Measurements from ENCODE around the gene TMEM156.
"Not testable (repeated sequence)": the region's sequence is repeated elsewhere in the genome, so short reads cannot be mapped to it uniquely, and the experiment has no call there.

TMEM156 gene

DNA sequence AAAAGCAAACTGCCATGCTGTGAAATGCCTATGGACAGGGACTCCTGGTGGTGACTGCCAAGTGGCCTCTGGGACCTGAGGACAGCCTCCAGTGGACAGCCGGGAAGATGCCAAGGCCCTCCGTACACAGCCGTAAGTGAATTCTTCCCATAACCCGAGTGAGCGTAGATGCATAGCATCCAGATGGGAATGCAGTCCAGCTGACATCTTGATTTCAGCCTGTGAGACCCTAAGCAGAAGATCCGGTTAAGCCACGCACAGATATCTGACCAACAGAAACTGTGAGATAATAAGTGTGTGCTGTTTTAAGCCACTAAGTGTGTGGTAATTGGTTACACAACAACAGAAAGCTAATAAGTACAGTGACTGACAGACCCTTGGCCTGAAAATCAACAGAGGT lies 55.9 kb downstream of the TMEM156 start:
- no peak overlapping the region for H3K27ac ChIP-seq (ENCODE audit: low read length)
- H3K4me1 ChIP-seq (ENCODE audit: control insufficient read depth, low read depth, low read length) = no peaks in the 10 kb centered on the region
- no peaks in the 10 kb centered on the region for H3K9me3 ChIP-seq (ENCODE audit: control insufficient read depth, low read depth, low read length)
- no peaks in the 10 kb centered on the region for H3K36me3 ChIP-seq (ENCODE audit: control insufficient read depth, low read depth, low read length)
- H3K4me3 ChIP-seq (ENCODE audit: low read length) = no peak overlapping the region
- no peaks in the 10 kb centered on the region for H3K27me3 ChIP-seq (ENCODE audit: control insufficient read depth, insufficient read depth, low read length)
- H3K9ac ChIP-seq (ENCODE audit: low read length) = no peak overlapping the region

DNA sequence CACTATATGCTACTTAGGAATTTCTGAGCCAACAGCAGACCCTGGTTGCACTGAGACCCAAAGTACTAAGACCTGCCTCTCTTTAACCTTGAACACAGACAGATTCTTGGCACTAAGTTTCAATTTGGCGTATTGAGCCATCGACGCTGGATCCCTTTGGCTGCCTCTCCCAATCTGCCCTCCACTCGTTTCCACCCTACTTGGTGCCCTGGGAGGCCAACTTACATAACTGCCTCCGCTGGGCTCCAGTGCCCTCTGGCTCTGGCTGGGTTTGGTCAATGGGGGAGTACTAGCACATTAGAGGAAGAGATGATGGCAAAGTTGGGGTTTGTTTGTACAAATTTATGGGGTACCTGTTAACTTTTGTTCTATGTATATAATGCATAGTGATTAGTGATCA lies 63.5 kb downstream of the TMEM156 start:
- Histone ChIP-seq H3K27ac (ENCODE audit: low read length) (no peak overlapping the region), H3K9me3 (ENCODE audit: control insufficient read depth, low read depth, low read length) (no peaks in the 10 kb centered on the region), H3K36me3 (ENCODE audit: control insufficient read depth, low read depth, low read length) (no peaks in the 10 kb centered on the region), H3K4me3 (ENCODE audit: low read length) (no peak overlapping the region), H3K9ac (ENCODE audit: low read length) (no peak overlapping the region), H3K4me1 (ENCODE audit: control insufficient read depth, low read depth, low read length) (no peaks in the 10 kb centered on the region), H3K27me3 (ENCODE audit: control insufficient read depth, insufficient read depth, low read length) (no peaks in the 10 kb centered on the region)

- H3K36me3 ChIP-seq (ENCODE audit: control insufficient read depth, low read depth, low read length) = no peaks in the 10 kb centered on the region
- H3K27ac ChIP-seq (ENCODE audit: low read length) = no peak overlapping the region
- no peaks in the 10 kb centered on the region for H3K4me1 ChIP-seq (ENCODE audit: control insufficient read depth, low read depth, low read length)
- H3K4me3 ChIP-seq (ENCODE audit: low read length) = no peak overlapping the region
- no peaks in the 10 kb centered on the region for H3K27me3 ChIP-seq (ENCODE audit: control insufficient read depth, insufficient read depth, low read length)
- no peak overlapping the region for H3K9ac ChIP-seq (ENCODE audit: low read length)
- no peaks in the 10 kb centered on the region for H3K9me3 ChIP-seq (ENCODE audit: control insufficient read depth, low read depth, low read length)
These were observed 64.7 kb downstream of the TMEM156 start for GRCh38 chr4:38967260-38968095.

GRCh38 chr4:38965866-38966265 lies 66.3 kb downstream of the TMEM156 start:
- H3K27ac ChIP-seq (ENCODE audit: low read length) = no peak overlapping the region
- no peaks in the 10 kb centered on the region for H3K36me3 ChIP-seq (ENCODE audit: control insufficient read depth, low read depth, low read length)
- H3K4me3 ChIP-seq (ENCODE audit: low read length) = no peak overlapping the region

GRCh38 chr4:38964942-38965775 lies 67.0 kb downstream of the TMEM156 start:
- no peaks in the 10 kb centered on the region for H3K4me1 ChIP-seq (ENCODE audit: control insufficient read depth, low read depth, low read length)
- H3K9me3 ChIP-seq (ENCODE audit: control insufficient read depth, low read depth, low read length) = no peaks in the 10 kb centered on the region
- no peaks in the 10 kb centered on the region for H3K36me3 ChIP-seq (ENCODE audit: control insufficient read depth, low read depth, low read length)
- no peaks in the 10 kb centered on the region for H3K27me3 ChIP-seq (ENCODE audit: control insufficient read depth, insufficient read depth, low read length)
- no peak overlapping the region for H3K27ac ChIP-seq (ENCODE audit: low read length)
- H3K4me3 ChIP-seq (ENCODE audit: low read length) = no peak overlapping the region
- no peak overlapping the region for H3K9ac ChIP-seq (ENCODE audit: low read length)

More at GRCh38 chr4:38965866-38966265, 66.3 kb downstream of the TMEM156 start:
- Histone ChIP-seq H3K9me3 (ENCODE audit: control insufficient read depth, low read depth, low read length) (no peaks in the 10 kb centered on the region), H3K27me3 (ENCODE audit: control insufficient read depth, insufficient read depth, low read length) (no peaks in the 10 kb centered on the region), H3K4me1 (ENCODE audit: control insufficient read depth, low read depth, low read length) (no peaks in the 10 kb centered on the region), H3K9ac (ENCODE audit: low read length) (no peak overlapping the region)

- H3K27me3 ChIP-seq (ENCODE audit: control insufficient read depth, insufficient read depth, low read length); H3K4me1 ChIP-seq (ENCODE audit: control insufficient read depth, low read depth, low read length); H3K36me3 ChIP-seq (ENCODE audit: control insufficient read depth, low read depth, low read length); H3K9ac ChIP-seq (ENCODE audit: low read length); H3K4me3 ChIP-seq (ENCODE audit: low read length); H3K27ac ChIP-seq (ENCODE audit: low read length); H3K9me3 ChIP-seq (ENCODE audit: control insufficient read depth, low read depth, low read length): not testable (repeated sequence)
These were observed 73.0 kb downstream of the TMEM156 start for GRCh38 chr4:38959248-38959647.

- Histone ChIP-seq H3K27ac (ENCODE audit: low read length) (no peak overlapping the region), H3K9ac (ENCODE audit: low read length) (no peak overlapping the region), H3K9me3 (ENCODE audit: control insufficient read depth, low read depth, low read length) (no peaks in the 10 kb centered on the region), H3K4me3 (ENCODE audit: low read length) (no peak overlapping the region), H3K4me1 (ENCODE audit: control insufficient read depth, low read depth, low read length) (no peaks in the 10 kb centered on the region), H3K36me3 (ENCODE audit: control insufficient read depth, low read depth, low read length) (no peaks in the 10 kb centered on the region), H3K27me3 (ENCODE audit: control insufficient read depth, insufficient read depth, low read length) (no peaks in the 10 kb centered on the region)
These were observed 73.6 kb downstream of the TMEM156 start for GRCh38 chr4:38958453-38959190.

DNA sequence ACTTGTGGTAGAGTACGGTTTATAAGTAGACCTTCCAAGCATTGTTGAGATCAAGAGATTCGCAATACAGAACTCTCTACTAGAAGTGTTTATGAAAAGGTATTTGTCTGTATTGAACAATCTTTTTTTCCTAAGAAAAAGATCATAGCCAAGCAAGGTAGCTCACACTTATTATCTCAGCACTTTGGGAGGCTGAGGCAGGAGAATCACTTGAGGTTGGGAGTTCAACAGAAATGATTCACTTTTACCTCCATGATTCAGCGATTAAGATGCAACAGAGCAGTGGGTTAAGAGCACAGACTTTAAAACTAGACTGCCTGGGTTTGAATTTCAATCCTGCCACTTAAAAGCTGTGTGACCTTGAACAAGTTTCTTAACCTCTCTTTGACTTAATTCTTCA lies 74.3 kb downstream of the TMEM156 start:
- no peaks in the 10 kb centered on the region for H3K27me3 ChIP-seq (ENCODE audit: control insufficient read depth, insufficient read depth, low read length)
- no peaks in the 10 kb centered on the region for H3K36me3 ChIP-seq (ENCODE audit: control insufficient read depth, low read depth, low read length)
- H3K4me1 ChIP-seq (ENCODE audit: control insufficient read depth, low read depth, low read length) = no peaks in the 10 kb centered on the region
- no peak overlapping the region for H3K4me3 ChIP-seq (ENCODE audit: low read length)
- H3K9me3 ChIP-seq (ENCODE audit: control insufficient read depth, low read depth, low read length) = no peaks in the 10 kb centered on the region
- H3K9ac ChIP-seq (ENCODE audit: low read length) = no peak overlapping the region
- H3K27ac ChIP-seq (ENCODE audit: low read length) = no peak overlapping the region

GRCh38 chr4:38957261-38957815 lies 74.9 kb downstream of the TMEM156 start:
- H3K4me1 ChIP-seq (ENCODE audit: control insufficient read depth, low read depth, low read length) = no peaks in the 10 kb centered on the region
- no peak overlapping the region for H3K4me3 ChIP-seq (ENCODE audit: low read length)
- no peak overlapping the region for H3K27ac ChIP-seq (ENCODE audit: low read length)
- H3K9me3 ChIP-seq (ENCODE audit: control insufficient read depth, low read depth, low read length) = no peaks in the 10 kb centered on the region
- no peaks in the 10 kb centered on the region for H3K36me3 ChIP-seq (ENCODE audit: control insufficient read depth, low read depth, low read length)
- H3K27me3 ChIP-seq (ENCODE audit: control insufficient read depth, insufficient read depth, low read length) = no peaks in the 10 kb centered on the region
- no peak overlapping the region for H3K9ac ChIP-seq (ENCODE audit: low read length)

DNA sequence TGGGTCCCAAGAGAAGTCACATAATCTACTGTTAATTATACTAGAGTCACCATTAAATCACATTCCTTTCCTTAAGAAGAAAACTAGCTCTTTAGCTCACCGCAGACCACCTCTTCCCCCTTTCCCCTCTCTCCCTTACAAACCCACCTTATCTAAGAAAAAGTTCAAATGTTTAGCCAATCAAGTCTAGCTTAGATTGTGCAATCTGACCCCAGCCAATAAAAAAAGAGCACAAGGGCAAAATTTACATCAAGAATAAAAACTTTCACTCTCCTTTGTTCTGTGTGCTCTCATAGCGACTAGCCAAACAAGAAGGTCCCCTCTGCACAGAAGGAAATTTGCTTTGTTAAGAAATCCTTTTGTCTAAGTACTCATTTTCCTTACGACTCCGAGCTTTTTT lies 76.3 kb downstream of the TMEM156 start:
- no peaks in the 10 kb centered on the region for H3K36me3 ChIP-seq (ENCODE audit: control insufficient read depth, low read depth, low read length)
- no peaks in the 10 kb centered on the region for H3K27me3 ChIP-seq (ENCODE audit: control insufficient read depth, insufficient read depth, low read length)
- no peak overlapping the region for H3K9ac ChIP-seq (ENCODE audit: low read length)
- H3K9me3 ChIP-seq (ENCODE audit: control insufficient read depth, low read depth, low read length) = no peaks in the 10 kb centered on the region
- H3K4me1 ChIP-seq (ENCODE audit: control insufficient read depth, low read depth, low read length) = no peaks in the 10 kb centered on the region
- no peak overlapping the region for H3K4me3 ChIP-seq (ENCODE audit: low read length)
- H3K27ac ChIP-seq (ENCODE audit: low read length) = no peak overlapping the region

DNA sequence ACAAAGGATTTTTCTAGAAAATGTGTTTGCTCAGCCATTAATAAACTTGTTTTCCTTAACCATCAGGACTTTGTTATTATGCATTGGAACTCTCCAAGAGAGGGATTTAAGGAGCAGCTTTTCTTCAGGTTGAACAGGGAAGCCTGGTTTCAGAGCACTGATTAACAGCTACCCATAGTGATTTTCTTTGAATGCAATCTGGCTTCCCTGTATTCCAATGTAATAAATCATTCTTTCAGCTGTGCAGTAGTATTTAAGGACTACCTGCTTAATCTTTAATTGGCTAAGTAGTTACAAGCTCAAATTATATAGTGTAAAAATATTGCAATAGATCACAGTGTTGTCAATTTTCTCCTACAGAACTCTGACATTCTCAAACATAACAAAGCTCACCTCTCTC lies 77.5 kb downstream of the TMEM156 start:
- H3K9me3 ChIP-seq (ENCODE audit: control insufficient read depth, low read depth, low read length) = no peaks in the 10 kb centered on the region
- no peak overlapping the region for H3K9ac ChIP-seq (ENCODE audit: low read length)
- no peak overlapping the region for H3K27ac ChIP-seq (ENCODE audit: low read length)
- no peaks in the 10 kb centered on the region for H3K27me3 ChIP-seq (ENCODE audit: control insufficient read depth, insufficient read depth, low read length)
- H3K4me1 ChIP-seq (ENCODE audit: control insufficient read depth, low read depth, low read length) = no peaks in the 10 kb centered on the region
- H3K36me3 ChIP-seq (ENCODE audit: control insufficient read depth, low read depth, low read length) = no peaks in the 10 kb centered on the region
- no peak overlapping the region for H3K4me3 ChIP-seq (ENCODE audit: low read length)
